SW480 (cell line): ENCODE measurements around the gene CATSPERB.
"Not testable (repeated sequence)": the region's sequence is repeated elsewhere in the genome, so short reads cannot be mapped to it uniquely, and the experiment has no call there.

ENCODE experiments used
- DNase-seq: peaks from one replicate; pipeline ENCODE4 v3.0.0-alpha.2; 2016; ENCODE audit warnings: low spot score

CATSPERB gene

DNA sequence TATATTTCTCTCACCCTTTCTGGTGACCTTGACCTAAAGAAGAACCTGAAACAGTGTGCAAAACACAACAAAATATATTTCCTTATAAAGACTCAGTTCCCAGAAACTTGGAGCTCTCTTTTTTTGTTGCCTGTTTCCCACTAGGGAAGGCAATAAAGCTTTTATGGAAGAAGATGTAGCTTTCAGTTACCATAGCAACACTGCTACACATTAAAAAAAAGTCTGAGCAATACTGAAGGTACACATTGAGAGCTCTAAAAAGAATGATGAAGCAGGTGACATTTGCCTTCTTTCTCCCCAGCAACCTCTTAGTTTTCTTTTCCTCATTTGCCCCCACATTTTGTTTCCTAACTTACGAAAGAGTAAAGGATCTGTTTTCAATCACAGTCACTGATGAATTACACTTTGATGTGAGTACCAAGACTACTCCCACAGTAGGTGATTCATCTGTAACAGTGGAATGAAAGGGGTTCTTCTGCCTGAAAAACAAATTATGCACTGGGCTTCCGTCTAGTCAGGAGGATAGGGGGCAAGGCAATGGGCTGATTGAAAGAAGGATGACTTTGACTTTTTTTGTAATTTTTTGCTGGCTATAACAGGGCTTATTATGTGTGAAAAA, 1.1 kb upstream of the CATSPERB start:
- DNase-seq, result no peak

GRCh38 chr14:91732439-91732838, 553 bp upstream of the CATSPERB start:
- no peak for DNase-seq

DNA sequence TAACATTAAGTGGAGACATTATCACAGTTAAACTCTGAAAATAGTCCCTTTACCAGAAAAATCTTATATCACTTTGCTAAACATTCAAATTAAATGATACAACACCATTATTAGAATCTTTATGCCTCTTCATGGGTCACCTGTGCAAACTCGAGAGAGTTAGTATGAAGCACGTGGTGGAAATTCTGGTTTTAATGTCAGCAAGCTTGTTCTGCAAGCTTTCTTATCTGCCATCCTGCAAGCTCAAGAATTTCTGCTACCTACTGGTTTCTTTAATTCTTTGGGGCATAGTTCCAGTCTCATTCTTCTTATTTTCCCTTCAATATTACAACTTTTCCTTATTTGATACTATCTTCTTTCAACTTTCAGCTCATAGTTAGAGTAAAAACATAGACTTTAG, 868 bp downstream of the CATSPERB start:
- no peak for DNase-seq

GRCh38 chr14:91729756-91730155, 2.1 kb downstream of the CATSPERB start:
- DNase-seq, result no peak

DNA sequence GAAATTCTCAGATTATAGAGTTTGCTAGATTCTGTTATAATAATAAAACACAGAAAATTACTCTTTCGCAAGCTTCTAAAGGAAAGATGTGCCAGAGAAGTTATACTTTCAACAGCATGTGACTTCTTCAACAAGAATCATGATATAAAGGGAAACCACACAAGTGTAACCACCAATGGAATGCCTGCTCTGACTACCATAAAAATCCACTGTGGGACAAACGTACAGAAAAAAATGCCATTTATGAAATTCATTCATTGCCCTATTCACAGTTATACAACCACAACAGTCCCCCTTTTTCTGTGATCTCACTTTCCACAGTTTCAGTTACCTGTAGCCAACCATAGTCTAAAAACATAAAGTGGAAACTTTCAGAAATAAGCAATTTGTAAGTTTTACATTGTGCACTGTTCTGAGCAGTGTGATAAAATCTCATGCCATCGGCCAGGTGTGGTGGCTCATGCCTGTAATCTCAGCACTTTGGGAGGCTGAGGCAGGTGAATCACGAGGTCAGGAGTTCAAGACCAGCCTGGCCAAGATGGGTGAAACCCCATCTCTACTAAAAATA, 3.2 kb downstream of the CATSPERB start:
- DNase-seq, result no peak

GRCh38 chr14:91727121-91727520, 4.8 kb downstream of the CATSPERB start:
- DNase-seq, result no peak

DNA sequence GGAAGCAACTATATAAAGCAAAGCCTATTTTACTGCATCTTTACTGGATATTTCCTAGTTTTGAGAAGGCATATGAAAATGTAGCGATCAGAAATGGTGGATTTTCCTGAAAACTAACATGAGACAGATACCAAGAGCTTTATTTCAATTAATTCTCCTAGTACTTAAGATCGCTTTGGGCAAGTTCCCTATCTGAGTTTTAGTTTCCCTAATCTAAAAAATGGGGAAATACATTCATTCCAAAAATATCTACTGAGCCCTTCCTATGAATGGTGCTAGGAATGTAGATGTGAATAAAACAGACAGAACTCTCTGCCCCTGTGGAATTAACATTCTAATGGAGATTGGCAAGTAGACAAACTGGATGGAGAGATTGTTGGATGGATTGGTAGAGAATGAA, 8.4 kb downstream of the CATSPERB start:
- DNase-seq, result no peak

DNA sequence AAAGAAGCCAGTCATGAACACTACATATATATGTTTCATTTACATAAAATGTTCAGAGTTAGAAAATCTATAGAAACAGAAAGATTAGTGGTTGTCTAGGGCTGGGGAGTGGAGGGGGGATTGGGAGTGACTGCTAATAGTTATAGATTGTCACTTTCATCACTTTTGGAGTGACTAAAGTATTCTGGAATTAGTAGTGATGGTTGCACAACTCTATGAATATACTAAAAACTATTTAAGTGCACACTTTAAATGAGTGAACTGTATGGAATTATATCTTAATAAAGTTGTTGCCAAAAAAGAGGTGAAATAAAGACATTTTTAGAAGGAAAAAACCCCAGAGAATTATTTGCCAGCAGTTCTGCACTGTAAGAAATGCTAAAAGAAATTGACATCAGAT, 9.5 kb downstream of the CATSPERB start:
- no peak for DNase-seq

DNA sequence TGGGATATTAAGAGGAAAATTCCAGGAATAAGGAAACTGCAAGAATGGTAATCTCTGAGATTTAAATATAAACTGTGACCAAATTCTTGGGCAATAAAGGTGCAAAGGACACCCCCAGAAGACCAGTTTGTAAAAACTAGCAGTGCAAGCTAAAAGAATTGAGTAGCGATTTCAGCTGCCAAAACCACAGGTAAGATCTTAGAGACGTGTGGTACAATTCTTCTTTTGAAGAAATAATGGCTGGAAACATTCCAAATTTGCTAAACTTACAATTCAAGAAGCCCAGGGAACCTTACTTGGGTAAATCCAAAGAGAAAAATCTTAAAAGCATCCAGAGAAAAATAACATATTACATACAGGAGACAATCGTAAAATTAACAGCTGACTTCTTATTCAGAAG, 12.0 kb downstream of the CATSPERB start:
- no peak for DNase-seq

DNA sequence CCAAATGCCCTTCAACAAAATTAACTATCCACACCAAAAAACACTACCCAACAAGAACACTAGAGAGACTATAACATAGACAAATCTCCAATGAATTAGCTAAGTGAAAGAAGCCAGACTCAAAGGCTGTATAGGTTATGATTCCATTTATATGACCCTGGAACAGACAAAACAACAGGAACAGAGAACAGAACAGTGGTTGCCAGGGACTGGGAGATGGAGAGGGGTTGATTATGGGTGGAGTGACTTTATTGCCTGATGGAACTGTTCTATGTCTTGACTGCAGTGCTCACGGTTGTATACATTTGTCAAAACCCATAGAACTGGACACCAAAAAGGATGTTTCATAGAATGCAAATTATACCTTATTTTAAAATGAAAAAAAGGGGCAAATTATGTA, 14.9 kb downstream of the CATSPERB start:
- no peak for DNase-seq

GRCh38 chr14:91714805-91715204, 17.1 kb downstream of the CATSPERB start:
- no peak for DNase-seq

- DNase-seq, result no peak
Observed at GRCh38 chr14:91708795-91709194, 23.1 kb downstream of the CATSPERB start.

- DNase-seq, result no peak
Observed at GRCh38 chr14:91706996-91707395, 24.9 kb downstream of the CATSPERB start.

GRCh38 chr14:91694643-91695042, 37.2 kb downstream of the CATSPERB start:
- DNase-seq, result no peak

- DNase-seq, result peak; percentile 54
Observed at GRCh38 chr14:91693346-91693745, 38.5 kb downstream of the CATSPERB start.

DNA sequence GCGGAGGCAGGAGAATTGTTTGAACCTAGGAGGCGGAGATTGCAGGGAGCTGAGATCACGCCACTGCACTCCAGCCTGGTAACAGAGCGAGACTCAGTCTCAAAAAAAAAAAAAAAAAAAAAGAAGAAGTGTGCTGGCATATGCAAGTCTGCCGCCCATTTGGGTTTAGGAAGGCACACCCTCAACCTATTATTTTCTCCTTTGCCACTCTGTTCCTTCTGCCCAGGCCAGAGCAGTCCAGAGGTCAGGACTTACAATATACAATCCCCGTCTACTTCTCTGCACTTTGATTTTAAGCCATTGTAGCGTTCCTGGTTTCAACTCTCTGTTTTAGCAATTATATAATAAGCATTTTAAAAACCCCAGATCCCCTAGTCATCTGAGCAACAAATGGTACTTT, 39.8 kb downstream of the CATSPERB start:
- DNase-seq, result no peak

DNA sequence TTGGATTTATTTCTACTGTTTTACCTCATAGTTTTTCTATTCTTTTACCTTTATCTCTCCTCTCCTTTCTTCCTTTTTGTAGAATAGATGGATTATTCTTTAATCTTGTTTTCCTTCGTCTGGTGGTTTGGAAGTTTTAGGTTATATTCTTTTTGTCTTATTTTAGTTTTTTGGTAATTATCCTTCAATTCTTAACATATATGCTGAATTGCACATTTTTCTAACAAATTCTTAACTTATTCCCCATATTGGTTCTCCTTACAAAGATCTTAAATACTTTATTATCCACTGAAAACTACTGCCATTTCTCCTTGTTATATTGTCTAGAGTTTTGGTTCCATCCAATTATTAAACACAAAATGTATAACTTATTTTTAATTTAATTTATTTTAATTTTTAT, 42.3 kb downstream of the CATSPERB start:
- DNase-seq, result no peak

- not testable (repeated sequence) for DNase-seq
Observed at GRCh38 chr14:91687436-91687835, 44.5 kb downstream of the CATSPERB start.

GRCh38 chr14:91685600-91685999, 46.3 kb downstream of the CATSPERB start:
- DNase-seq, result no peak

- no peak for DNase-seq
Observed at GRCh38 chr14:91681893-91682563, 49.9 kb downstream of the CATSPERB start.

DNA sequence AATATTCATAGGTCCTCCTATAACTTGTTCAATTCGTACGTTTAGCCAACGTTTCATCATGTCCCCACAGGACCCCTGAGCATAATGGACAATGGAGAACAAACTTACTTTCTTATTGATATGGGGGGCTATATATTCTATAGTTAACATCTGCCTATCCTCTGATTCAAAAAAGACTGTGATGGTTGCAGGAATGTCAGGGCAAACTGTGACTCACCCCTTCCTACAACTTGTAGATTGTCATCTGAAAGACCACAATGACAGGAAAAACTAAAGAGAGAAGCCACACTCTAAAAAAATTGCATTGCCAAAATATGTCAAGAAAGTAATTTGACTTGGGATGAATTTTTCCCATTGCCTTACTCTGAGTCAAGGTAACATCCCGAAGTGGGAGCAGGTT, 50.8 kb downstream of the CATSPERB start:
- DNase-seq, result no peak

- no peak for DNase-seq
Observed at GRCh38 chr14:91679273-91679672, 52.6 kb downstream of the CATSPERB start.

DNA sequence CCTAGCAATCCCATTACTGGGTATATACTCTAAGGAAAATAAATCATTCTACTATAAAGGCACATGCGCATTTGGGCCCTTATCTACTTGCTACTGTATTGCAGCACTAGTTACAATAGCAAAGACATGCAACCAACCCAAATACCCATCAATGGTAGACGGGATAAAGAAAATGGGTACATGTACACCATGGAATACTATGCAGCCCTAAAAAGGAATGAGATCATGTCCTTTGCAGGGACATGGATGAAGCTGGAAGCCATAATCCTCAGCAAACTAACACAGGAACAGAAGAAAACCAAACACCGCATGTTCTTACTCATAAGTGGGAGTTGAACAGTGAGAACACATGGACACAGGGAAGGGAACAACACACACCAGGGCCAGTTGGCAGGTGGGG, 54.2 kb downstream of the CATSPERB start:
- not testable (repeated sequence) for DNase-seq

DNA sequence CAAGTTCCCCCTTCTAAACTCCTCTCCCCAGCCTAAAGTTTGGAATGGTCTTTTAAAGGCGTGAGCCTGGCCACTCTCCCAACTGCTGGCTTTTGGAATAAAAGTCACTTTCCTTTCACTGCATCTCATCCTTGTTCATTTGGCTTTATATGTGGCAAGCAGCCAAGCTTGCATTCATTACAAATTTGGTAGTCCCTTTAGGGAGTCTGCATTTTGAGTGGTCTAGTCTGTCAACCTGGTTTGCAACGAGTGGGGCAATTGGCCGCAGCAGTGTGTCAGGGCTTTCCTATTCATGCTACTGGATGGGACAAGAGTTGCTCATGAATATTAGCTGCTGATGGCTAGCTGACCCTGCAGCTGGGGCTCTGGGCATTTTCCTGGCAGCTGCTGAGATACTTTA, 57.0 kb downstream of the CATSPERB start:
- no peak for DNase-seq
